ENCODE results near the gene FAM78A. TPM values are rescaled to one million over a fixed set of nuclear protein-coding genes. Genes with fewer than 3 reads are reported as not detected.

FAM78A gene
- total RNA-seq, 1 donor from 2014 or later, result 0.73 TPM

DNA sequence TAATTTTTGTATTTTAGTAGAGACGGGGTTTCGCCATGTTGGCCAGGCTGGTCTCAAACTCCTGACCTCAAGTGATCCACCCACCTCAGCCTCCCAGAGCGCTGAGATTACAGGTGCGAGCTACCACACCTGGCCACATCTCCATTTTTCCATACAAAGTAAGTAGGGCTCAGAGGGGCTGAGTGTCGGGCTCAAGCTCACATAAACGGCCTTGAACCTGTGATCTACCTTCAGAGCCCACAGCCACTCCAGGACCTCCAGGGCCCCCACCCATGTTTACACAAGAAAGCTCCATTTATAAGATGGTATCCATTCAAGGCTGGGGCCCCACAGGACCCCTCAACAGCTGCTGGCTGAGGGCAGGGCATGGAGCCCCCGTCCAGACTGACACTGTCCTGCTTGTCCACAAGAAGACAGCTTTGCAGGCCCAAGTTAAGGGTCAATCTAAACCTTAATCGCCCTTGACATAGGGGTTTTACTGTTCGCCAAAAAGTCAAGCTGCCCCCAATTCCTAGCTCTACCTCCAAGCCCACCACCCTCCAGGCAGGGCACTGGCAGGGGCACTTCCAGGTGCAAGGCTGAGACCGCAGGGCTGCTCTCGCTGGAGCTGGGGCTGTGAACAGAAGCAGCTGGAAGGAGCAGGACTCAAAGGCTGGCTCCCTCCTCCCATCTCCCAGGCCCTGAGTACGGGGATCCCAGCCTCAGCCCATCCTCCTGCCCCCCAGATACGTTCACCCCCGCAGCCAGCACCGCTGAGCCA is 18.9 kb downstream of the FAM78A start:
- H3K4me3 ChIP-seq (ENCODE audit: insufficient read depth, low read depth, low read length), result no peak overlapping the region
- peaks cover 2% of the 10 kb centered on the region for H3K9me3 Mint-ChIP-seq (ENCODE audit: unreplicated experiment)
- peaks cover 12% of the 10 kb centered on the region for H3K27me3 Mint-ChIP-seq (ENCODE audit: low read depth, unreplicated experiment)
- H3K9me3 ChIP-seq (ENCODE audit: insufficient read depth, low read depth, low read length), result no peaks in the 10 kb centered on the region
- H3K27me3 ChIP-seq (ENCODE audit: insufficient read depth, low read length), result no peaks in the 10 kb centered on the region
- no peak for FAIRE-seq
- H3K4me1 ChIP-seq (ENCODE audit: insufficient read depth, low read length), result peaks cover 10% of the 10 kb centered on the region
- H4K20me1 ChIP-seq (ENCODE audit: insufficient read depth, low read length), result no peaks in the 10 kb centered on the region
- no peak overlapping the region for H3K27ac Mint-ChIP-seq (ENCODE audit: unreplicated experiment)
- no peaks in the 10 kb centered on the region for H3K79me2 ChIP-seq (ENCODE audit: insufficient read depth, low read length)
- no peak overlapping the region for H2AFZ ChIP-seq (ENCODE audit: low read depth, low read length)
- TF ChIP-seq, protein P1, sequence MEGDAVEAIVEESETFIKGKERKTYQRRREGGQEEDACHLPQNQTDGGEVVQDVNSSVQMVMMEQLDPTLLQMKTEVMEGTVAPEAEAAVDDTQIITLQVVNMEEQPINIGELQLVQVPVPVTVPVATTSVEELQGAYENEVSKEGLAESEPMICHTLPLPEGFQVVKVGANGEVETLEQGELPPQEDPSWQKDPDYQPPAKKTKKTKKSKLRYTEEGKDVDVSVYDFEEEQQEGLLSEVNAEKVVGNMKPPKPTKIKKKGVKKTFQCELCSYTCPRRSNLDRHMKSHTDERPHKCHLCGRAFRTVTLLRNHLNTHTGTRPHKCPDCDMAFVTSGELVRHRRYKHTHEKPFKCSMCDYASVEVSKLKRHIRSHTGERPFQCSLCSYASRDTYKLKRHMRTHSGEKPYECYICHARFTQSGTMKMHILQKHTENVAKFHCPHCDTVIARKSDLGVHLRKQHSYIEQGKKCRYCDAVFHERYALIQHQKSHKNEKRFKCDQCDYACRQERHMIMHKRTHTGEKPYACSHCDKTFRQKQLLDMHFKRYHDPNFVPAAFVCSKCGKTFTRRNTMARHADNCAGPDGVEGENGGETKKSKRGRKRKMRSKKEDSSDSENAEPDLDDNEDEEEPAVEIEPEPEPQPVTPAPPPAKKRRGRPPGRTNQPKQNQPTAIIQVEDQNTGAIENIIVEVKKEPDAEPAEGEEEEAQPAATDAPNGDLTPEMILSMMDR (IDR thresholded peaks at IDR 0.05; ENCODE audit: insufficient read depth, low read depth, low read length), result no peak
- no peak for TF ChIP-seq EZH2 (IDR thresholded peaks at IDR 0.05; ENCODE audit: insufficient read depth, low read length)
- H3K9ac ChIP-seq (ENCODE audit: low read length), result no peak overlapping the region
- H3K4me2 ChIP-seq (ENCODE audit: low read length), result no peak overlapping the region
- DNase-seq (ENCODE audit: low read depth), result no peak
- no peak overlapping the region for H3K27ac ChIP-seq (ENCODE audit: low read depth, low read length)
- peaks cover 10% of the 10 kb centered on the region for H3K4me1 Mint-ChIP-seq (ENCODE audit: low read depth, unreplicated experiment)
- peaks cover 5% of the 10 kb centered on the region for H3K36me3 Mint-ChIP-seq (ENCODE audit: low read depth, unreplicated experiment)
- no peak overlapping the region for H3K4me3 Mint-ChIP-seq (ENCODE audit: unreplicated experiment)
- H3K36me3 ChIP-seq (ENCODE audit: insufficient read depth, low read length), result no peaks in the 10 kb centered on the region

DNA sequence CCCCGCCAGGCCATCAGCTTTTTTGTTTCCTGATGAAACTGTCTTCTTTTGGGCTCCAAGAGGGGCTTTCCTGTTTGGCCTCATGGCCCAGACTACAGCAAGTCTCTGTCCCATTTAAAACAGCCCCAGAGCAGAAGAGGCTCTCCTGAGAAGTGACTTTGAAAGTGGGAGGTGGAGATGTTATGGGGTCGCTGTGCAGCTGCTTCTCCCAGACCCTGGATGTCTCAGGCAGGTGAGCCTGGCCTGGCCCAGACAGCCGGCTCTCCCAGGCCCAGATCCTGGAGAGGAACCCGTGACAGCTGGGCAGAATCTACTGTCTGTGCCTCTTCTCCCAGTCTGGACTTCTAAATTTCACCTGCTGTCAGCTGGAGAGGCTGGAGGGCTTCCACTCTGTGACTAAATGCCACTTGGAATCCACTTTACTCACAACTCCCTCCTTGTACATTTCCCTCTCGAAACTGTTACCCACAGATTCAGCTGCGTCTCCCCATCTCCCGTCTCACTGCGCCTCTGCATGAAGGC is 20.6 kb downstream of the FAM78A start:
- Mint-ChIP-seq H3K4me3 (ENCODE audit: unreplicated experiment) (peak overlapping the region; percentile 22), H3K4me1 (ENCODE audit: low read depth, unreplicated experiment) (peaks cover 10% of the 10 kb centered on the region), H3K9me3 (ENCODE audit: unreplicated experiment) (peaks cover 2% of the 10 kb centered on the region), H3K36me3 (ENCODE audit: low read depth, unreplicated experiment) (peaks cover 3% of the 10 kb centered on the region), H3K27me3 (ENCODE audit: low read depth, unreplicated experiment) (peaks cover 13% of the 10 kb centered on the region), H3K27ac (ENCODE audit: unreplicated experiment) (peak overlapping the region; percentile 64)
- H3K27ac ChIP-seq (ENCODE audit: low read depth, low read length), result no peak overlapping the region
- H4K20me1 ChIP-seq (ENCODE audit: insufficient read depth, low read length), result no peaks in the 10 kb centered on the region
- no peak for DNase-seq (ENCODE audit: low read depth)
- no peaks in the 10 kb centered on the region for H3K9me3 ChIP-seq (ENCODE audit: insufficient read depth, low read depth, low read length)
- H3K9ac ChIP-seq (ENCODE audit: low read length), result no peak overlapping the region
- no peak for FAIRE-seq
- H3K36me3 ChIP-seq (ENCODE audit: insufficient read depth, low read length), result no peaks in the 10 kb centered on the region
- TF ChIP-seq, protein P1 (IDR thresholded peaks at IDR 0.05; ENCODE audit: insufficient read depth, low read depth, low read length), result no peak
- no peak for TF ChIP-seq EZH2 (IDR thresholded peaks at IDR 0.05; ENCODE audit: insufficient read depth, low read length)
- no peaks in the 10 kb centered on the region for H3K79me2 ChIP-seq (ENCODE audit: insufficient read depth, low read length)
- no peaks in the 10 kb centered on the region for H3K27me3 ChIP-seq (ENCODE audit: insufficient read depth, low read length)
- H2AFZ ChIP-seq (ENCODE audit: low read depth, low read length), result peak overlapping the region; percentile 96
- H3K4me3 ChIP-seq (ENCODE audit: insufficient read depth, low read depth, low read length), result no peak overlapping the region
- peaks cover 10% of the 10 kb centered on the region for H3K4me1 ChIP-seq (ENCODE audit: insufficient read depth, low read length)
- peak overlapping the region; percentile 71 for H3K4me2 ChIP-seq (ENCODE audit: low read length)

DNA sequence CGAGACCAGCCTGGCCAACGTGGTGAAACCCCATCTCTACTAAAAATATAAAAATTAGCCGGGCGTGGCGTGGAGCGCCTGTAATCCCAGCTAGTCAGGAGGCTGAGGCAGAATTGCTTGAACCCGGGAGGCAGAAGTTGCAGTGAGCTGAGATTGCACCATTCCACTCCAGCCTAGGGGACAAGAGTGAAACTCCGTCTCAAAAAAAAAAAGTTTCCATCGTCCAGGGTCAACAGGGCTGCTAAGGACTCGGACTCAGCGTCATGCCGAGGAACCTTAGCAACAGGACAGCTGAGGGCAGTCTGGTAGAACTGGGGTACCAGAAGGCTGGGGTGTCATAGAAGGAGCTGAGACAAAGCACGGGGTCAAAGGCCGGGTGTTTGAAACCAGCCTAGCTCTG is 21.7 kb downstream of the FAM78A start:
- H3K4me3 ChIP-seq (ENCODE audit: insufficient read depth, low read depth, low read length), result no peak overlapping the region
- FAIRE-seq (no peak), DNase-seq (ENCODE audit: low read depth) (no peak)
- H3K36me3 ChIP-seq (ENCODE audit: insufficient read depth, low read length), result no peaks in the 10 kb centered on the region
- Mint-ChIP-seq H3K27me3 (ENCODE audit: low read depth, unreplicated experiment) (peaks cover 6% of the 10 kb centered on the region), H3K36me3 (ENCODE audit: low read depth, unreplicated experiment) (no peaks in the 10 kb centered on the region), H3K9me3 (ENCODE audit: unreplicated experiment) (no peaks in the 10 kb centered on the region), H3K27ac (ENCODE audit: unreplicated experiment) (no peak overlapping the region), H3K4me3 (ENCODE audit: unreplicated experiment) (no peak overlapping the region), H3K4me1 (ENCODE audit: low read depth, unreplicated experiment) (peaks cover 10% of the 10 kb centered on the region)
- H2AFZ ChIP-seq (ENCODE audit: low read depth, low read length), result no peak overlapping the region
- no peaks in the 10 kb centered on the region for H3K27me3 ChIP-seq (ENCODE audit: insufficient read depth, low read length)
- TF ChIP-seq, protein P1 (IDR thresholded peaks at IDR 0.05; ENCODE audit: insufficient read depth, low read depth, low read length), result no peak
- TF ChIP-seq EZH2 (IDR thresholded peaks at IDR 0.05; ENCODE audit: insufficient read depth, low read length), result no peak
- H3K27ac ChIP-seq (ENCODE audit: low read depth, low read length), result no peak overlapping the region
- H3K79me2 ChIP-seq (ENCODE audit: insufficient read depth, low read length), result no peaks in the 10 kb centered on the region
- H3K4me2 ChIP-seq (ENCODE audit: low read length), result no peak overlapping the region
- peaks cover 10% of the 10 kb centered on the region for H3K4me1 ChIP-seq (ENCODE audit: insufficient read depth, low read length)
- no peaks in the 10 kb centered on the region for H3K9me3 ChIP-seq (ENCODE audit: insufficient read depth, low read depth, low read length)
- H3K9ac ChIP-seq (ENCODE audit: low read length), result no peak overlapping the region
- no peaks in the 10 kb centered on the region for H4K20me1 ChIP-seq (ENCODE audit: insufficient read depth, low read length)

Measured in astrocyte (in vitro differentiated cells and primary cell).